Heart right ventricle (tissue), 16 donors: Measurements from ENCODE around the gene ANO10. TPM values are rescaled to one million over a fixed set of nuclear protein-coding genes. Genes with fewer than 3 reads are reported as not detected.

Source experiments
- ATAC-seq, 8 donors: fragments of 200-7000 bp; cut with Tn5 transposase; one replicate each; pipeline ENCODE4 v1.9.1; 2020; ENCODE audit warnings: mild to moderate bottlenecking in 8 of 8, moderate library complexity in 8 of 8, moderate number of reproducible peaks in 1 of 8
- DNase-seq, 2 donors: peaks; one replicate each; pipeline ENCODE4 v3.0.0-alpha.2; 2020
- H3K27ac ChIP-seq, 10 donors: fragments of 200-600 bp; sonication (generic) in 2 of 10; one replicate each; pipeline versions ENCODE4 v1.5.0 to v1.8.0; 2020 to 2022; ENCODE audit warnings: mild to moderate bottlenecking in 3 of 10
- H3K27me3 ChIP-seq, 7 donors: fragments of 200-600 bp; one replicate each; pipeline ENCODE4 v1.8.0; 2021 to 2022; ENCODE audit warnings: mild to moderate bottlenecking in 2 of 7
- H3K36me3 ChIP-seq, 9 donors: fragments of 200-600 bp; sonication (generic) in 1 of 9; one replicate each; pipeline versions ENCODE4 v1.5.0 to v1.8.0; 2020 to 2022; ENCODE audit warnings: mild to moderate bottlenecking in 2 of 9
- H3K4me1 ChIP-seq, 9 donors: fragments of 200-600 bp; sonication (generic) in 1 of 9; one replicate each; pipeline versions ENCODE4 v1.5.0 to v1.8.0; 2020 to 2022; ENCODE audit warnings: mild to moderate bottlenecking in 4 of 9
- H3K4me3 ChIP-seq, 10 donors: fragments of 200-600 bp; sonication (generic) in 2 of 10; one replicate each; pipeline versions ENCODE4 v1.5.0 to v1.8.0; 2020 to 2022; ENCODE audit warnings: mild to moderate bottlenecking in 7 of 10, moderate library complexity in 2 of 10
- H3K9me3 ChIP-seq, 11 donors: fragments of 200-600 bp in 10 of 11; sonication (generic) in 2 of 11; one replicate each; pipeline versions ENCODE4 v1.5.0 to v1.8.0; 2013 to 2022; ENCODE audit warnings: mild to moderate bottlenecking in 2 of 11, control low read depth in 1 of 11, moderate library complexity in 1 of 11
- WGBS, 2 donors: extraction: QIAGEN DNeasy Blood & Tissue Kit; methylation state at CpG; one replicate each; pipeline ENCODE4 v1.1.7; 2013; ENCODE audit warnings: inconsistent platforms in 1 of 2; 5-methylcytosine and 5-hydroxymethylcytosine counted together
- intact Hi-C, 10 donors: fragments of 100-400 bp; cut with DNase I; formaldehyde crosslinking; loops; one replicate each; pipeline versions ENCODE4 v1.11.1 to v1.14.2; 2022
- polyA plus RNA-seq, 2 donors: library from polyadenylated mRNA; stranded (reverse); fragments of 200-250 nt; gene quantifications; one replicate each; pipeline ENCODE4 v1.2.3, GENCODE V29; 2013
- total RNA-seq, 10 donors: library from RNA; stranded (reverse); fragmentation: NEBNext Ultra II Directional in 3 of 10; extraction: Animal tissue kit (Norgen Biotek cat#: 25700) in 3 of 10; gene quantifications; one replicate each; pipeline versions ENCODE4 v1.2.1 to v1.2.4, GENCODE V29; 2021 to 2023
- TF ChIP-seq, protein P1 (sequence below), 9 donors: fragments of 200-600 bp; sonication (generic) in 2 of 9; IDR thresholded peaks; one replicate each; pipeline versions ENCODE4 v1.5.0 to v1.8.0; 2021 to 2022; ENCODE audit warnings: antibody characterized with exemption in 9 of 9, mild to moderate bottlenecking in 5 of 9, moderate library complexity in 1 of 9
- donor health status: Arrhythmogenic right ventricular cardiomyopathy.
- donor health status: ischemic (EF 13 %, LVEDD 7.1; RV severe dilation, severe dysfunction).
- donor health status: healthy with polysubstance abuse.
- donor health status: DM: no; HTN: yes; CAD: no.
- donor health status: DM: no; HTN: no; CAD: no.
- donor health status: ischemic (EF 25% LVEDD 6.9; RV normal size, moderate dysfunction).
- donor health status: ischemic (EF 25% LVEDD 5.7; RV mildly dilated, moderate dysfunction).
- donor health status: healthy.
- donor health status: DM: yes; HTN: yes; CAD: no.
- donor health status: Ischemic cardiomyopathy.
- donor health status: ischemic (EF 35%, LVEDD 5.7; RV mildly dilated, moderate dysfunction).
- donor health status: nonischemic (EF 11% LVEDD 7.7; RV severe dilation, severe dysfunction).
- donor health status: DM: yes; HTN: yes; CAD: no.
- donor health status: PGD.
- donor health status: ischemic (EF 29% LVEDD 5.4; RV normal size, mild dysfunction).
- donor health status: nonischemic (EF 23%, LVEDD 6.1; RV moderate dilation, normal function).

ANO10 gene
- total and polyA plus RNA-seq, 12 donors = 7.1 to 24.2 (median 13.3) TPM

DNA sequence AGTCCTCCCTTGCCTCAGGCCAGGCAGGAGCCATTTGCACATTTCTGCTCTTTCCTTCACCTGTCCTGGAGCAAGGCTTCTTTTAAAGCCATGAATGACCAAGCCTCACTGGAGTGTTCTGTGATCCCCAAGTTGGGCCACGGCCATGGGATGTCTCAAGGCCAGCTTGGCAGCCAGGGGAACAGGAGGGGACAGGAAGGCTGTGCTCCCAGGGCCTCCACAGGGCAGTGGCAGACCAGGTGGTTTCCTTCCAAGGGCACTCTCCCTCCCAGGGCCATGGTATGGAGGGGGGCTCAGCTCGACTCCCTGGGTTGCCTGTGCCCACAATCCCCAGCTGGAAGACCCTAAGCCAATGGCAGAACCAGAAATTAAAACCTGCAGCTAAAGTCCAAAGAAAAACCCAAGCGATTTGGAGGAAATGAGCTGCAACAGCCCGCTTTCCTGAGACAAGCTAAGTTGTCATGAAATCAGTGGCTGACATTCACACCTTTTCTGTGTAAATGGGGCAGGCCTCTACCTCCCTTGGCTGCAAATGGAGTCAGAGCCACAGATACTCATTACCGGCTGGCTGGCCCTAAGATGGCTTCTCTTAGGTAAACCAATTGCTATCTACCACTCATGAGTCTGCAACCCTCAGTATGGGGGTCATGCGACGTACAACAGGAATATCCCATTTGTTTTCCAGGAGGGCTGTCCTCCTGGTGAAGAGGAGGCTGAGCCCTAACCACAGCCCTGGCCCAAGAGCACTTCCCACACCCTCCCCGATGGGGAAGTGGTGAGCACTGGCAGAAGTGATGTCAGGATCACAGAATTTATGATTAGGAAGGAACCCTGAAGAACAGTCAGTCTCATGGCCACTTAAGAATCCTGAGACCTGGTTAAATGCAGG lies 252.2 kb downstream of the ANO10 start:
- DNase-seq (no peak), ATAC-seq (peak in 2 of 8 donors; percentile 31 to 38)
- Histone ChIP-seq H3K4me1 (peaks cover 0 to 19% (median 10%) of the 10 kb centered on the region in 9 donors), H3K36me3 (peaks cover 0 to 11% (median 0%) of the 10 kb centered on the region in 9 donors), H3K9me3 (no peaks in the 10 kb centered on the region), H3K27ac (no peak overlapping the region), H3K4me3 (no peak overlapping the region), H3K27me3 (no peaks in the 10 kb centered on the region)
- 89 to 96% methylated on average over 8 of the region's 8 CpGs for WGBS, 2 donors
- TF ChIP-seq, protein P1, sequence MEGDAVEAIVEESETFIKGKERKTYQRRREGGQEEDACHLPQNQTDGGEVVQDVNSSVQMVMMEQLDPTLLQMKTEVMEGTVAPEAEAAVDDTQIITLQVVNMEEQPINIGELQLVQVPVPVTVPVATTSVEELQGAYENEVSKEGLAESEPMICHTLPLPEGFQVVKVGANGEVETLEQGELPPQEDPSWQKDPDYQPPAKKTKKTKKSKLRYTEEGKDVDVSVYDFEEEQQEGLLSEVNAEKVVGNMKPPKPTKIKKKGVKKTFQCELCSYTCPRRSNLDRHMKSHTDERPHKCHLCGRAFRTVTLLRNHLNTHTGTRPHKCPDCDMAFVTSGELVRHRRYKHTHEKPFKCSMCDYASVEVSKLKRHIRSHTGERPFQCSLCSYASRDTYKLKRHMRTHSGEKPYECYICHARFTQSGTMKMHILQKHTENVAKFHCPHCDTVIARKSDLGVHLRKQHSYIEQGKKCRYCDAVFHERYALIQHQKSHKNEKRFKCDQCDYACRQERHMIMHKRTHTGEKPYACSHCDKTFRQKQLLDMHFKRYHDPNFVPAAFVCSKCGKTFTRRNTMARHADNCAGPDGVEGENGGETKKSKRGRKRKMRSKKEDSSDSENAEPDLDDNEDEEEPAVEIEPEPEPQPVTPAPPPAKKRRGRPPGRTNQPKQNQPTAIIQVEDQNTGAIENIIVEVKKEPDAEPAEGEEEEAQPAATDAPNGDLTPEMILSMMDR (IDR thresholded peaks at IDR 0.05) = no peak
- intact Hi-C loops = loop anchor here in 7 of 10 donors (10.0 kb wide), 5 partner anchors 135 to 215 kb away; no protein-coding TSS in a partner anchor

DNA sequence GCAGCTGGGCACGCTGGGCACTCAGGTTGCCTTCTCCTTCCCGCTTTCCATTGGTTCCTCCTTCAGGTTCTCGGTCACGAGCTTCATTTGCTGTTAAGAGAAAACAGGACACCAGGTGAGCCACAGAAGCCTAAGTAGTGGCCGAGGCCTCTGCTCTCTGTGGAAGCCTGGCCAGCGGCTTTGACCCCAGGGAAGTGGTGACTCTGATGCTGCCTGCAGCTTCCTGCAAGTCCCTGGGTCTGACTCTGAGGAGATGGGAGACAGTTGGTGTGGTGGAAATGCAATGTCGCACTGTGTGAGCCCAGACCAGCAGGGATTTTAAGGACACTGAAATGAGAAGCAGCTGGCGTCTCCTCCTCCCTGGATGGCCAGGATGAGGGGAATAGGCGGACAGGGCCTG lies 254.9 kb downstream of the ANO10 start:
- Histone ChIP-seq H3K27ac (peak overlapping the region in 8 of 10 donors; percentile 44 to 76 (median 62)), H3K27me3 (no peaks in the 10 kb centered on the region), H3K9me3 (no peaks in the 10 kb centered on the region), H3K36me3 (peaks cover 0 to 11% (median 0%) of the 10 kb centered on the region in 9 donors), H3K4me1 (peaks cover 4 to 35% (median 18%) of the 10 kb centered on the region in 9 donors), H3K4me3 (no peak overlapping the region)
- intact Hi-C loops = loop anchor here in 2 of 10 donors (10.0 kb wide), 2 partner anchors 138 to 192 kb away; no protein-coding TSS in a partner anchor
- WGBS, 2 donors = 85 to 87% methylated on average over 9 of the region's 9 CpGs
- TF ChIP-seq, protein P1 (IDR thresholded peaks at IDR 0.05) = no peak
- ATAC-seq (peak in 6 of 8 donors; percentile 12 to 43 (median 21)), DNase-seq (peak in 1 of 2 donors; percentile 36)

DNA sequence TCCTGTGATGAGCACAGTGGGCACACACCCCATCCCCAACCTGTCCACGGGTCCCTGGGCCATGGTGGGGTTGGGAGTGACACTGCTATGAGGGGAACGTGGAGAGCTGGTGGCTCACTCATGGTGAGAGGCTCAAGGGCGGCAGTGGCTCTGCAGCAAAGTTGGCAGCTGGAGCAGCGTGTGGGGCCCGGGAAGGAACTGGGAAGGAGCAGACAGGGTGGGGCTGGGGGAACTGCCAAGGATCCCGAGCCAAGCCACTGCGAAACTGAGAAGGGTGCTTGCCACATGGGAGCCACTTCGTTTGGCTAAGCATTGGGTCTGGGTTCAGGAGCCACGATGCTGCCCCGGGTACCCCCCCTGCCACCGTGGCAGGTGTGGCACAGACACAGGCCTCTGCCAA lies 255.3 kb downstream of the ANO10 start:
- H3K27me3 ChIP-seq = no peaks in the 10 kb centered on the region
- DNase-seq = peak in 1 of 2 donors; percentile 52
- intact Hi-C loops = loop anchor here in 2 of 10 donors (10.0 kb wide), 2 partner anchors 138 to 192 kb away; no protein-coding TSS in a partner anchor
- no peak overlapping the region for H3K4me3 ChIP-seq
- H3K27ac ChIP-seq = peak overlapping the region in 8 of 10 donors; percentile 44 to 76 (median 62)
- ATAC-seq = peak in 1 of 8 donors; percentile 42
- H3K9me3 ChIP-seq = no peaks in the 10 kb centered on the region
- TF ChIP-seq, protein P1 (IDR thresholded peaks at IDR 0.05) = no peak
- peaks cover 0 to 11% (median 0%) of the 10 kb centered on the region in 9 donors for H3K36me3 ChIP-seq
- H3K4me1 ChIP-seq = peaks cover 4 to 35% (median 18%) of the 10 kb centered on the region in 9 donors
- 59 to 71% methylated on average over 11 of the region's 11 CpGs for WGBS, 2 donors

DNA sequence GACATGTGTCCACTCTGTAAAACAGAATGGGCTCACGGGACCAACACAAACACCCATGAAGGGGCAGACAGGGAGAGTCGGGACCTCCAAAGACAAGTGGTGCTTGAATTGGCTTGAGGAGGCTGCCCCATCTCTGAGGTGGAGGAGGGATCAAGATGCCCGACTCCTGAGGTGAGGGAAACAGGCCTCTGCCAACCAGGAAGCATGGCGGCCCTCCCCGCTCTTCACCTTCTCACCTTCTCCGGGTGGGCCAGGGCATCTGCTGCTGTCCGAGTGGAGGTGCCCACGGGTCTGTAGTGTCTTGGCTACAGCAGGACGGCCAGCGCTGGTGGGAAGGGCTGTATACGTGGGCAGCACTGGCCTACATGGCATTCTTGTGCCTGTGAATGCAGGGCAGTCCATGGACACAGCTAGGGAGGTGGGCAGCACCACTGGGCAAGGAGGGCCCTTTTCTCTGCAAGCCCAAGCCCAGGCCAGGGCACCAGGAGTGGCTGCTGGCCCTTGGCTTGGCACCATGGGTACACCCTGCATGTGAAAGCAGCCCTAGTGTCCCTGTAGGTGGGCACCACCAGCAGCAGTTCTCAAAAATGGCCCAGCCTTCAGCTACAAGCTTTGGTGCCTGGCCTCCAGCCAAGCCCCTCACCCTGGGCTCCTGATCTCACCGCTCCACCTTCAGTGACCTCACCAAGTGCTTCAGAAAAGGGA lies 256.1 kb downstream of the ANO10 start:
- DNase-seq (no peak), ATAC-seq (no peak)
- TF ChIP-seq, protein P1 (IDR thresholded peaks at IDR 0.05) = no peak
- Histone ChIP-seq H3K27ac (peak overlapping the region in 7 of 10 donors; percentile 50 to 76 (median 69)), H3K36me3 (peaks cover 0 to 11% (median 0%) of the 10 kb centered on the region in 9 donors), H3K27me3 (no peaks in the 10 kb centered on the region), H3K9me3 (no peaks in the 10 kb centered on the region), H3K4me1 (peaks cover 4 to 41% (median 16%) of the 10 kb centered on the region in 9 donors), H3K4me3 (no peak overlapping the region)
- intact Hi-C loops = loop anchor here in 2 of 10 donors (10.0 kb wide), 2 partner anchors 139 to 191 kb away; no protein-coding TSS in a partner anchor
- WGBS, 2 donors = 97 to 98% methylated on average over 12 of the region's 12 CpGs
